HUES48 (cell line): ENCODE measurements around the gene RABEP1.
A peak's percentile ranks its signal among the peaks of the same experiment; 100 is the strongest.
"Not testable (repeated sequence)": the region's sequence is repeated elsewhere in the genome, so short reads cannot be mapped to it uniquely, and the experiment has no call there.

ENCODE experiments used
- H3K27ac ChIP-seq: one replicate; pipeline ENCODE4 v1.7.0; 2013; ENCODE audit warnings: low read depth, low read length, inconsistent platforms
- H3K27me3 ChIP-seq: 2 replicates; pipeline ENCODE4 v1.6.1; 2013; ENCODE audit warnings: mild to moderate bottlenecking, low read length; ENCODE audit not compliant: control insufficient read depth, insufficient read depth
- H3K36me3 ChIP-seq: 2 replicates; pipeline ENCODE4 v1.6.1; 2013; ENCODE audit warnings: low read length; ENCODE audit not compliant: control insufficient read depth, insufficient read depth
- H3K4me1 ChIP-seq: 2 replicates; pipeline ENCODE4 v1.6.1; 2013; ENCODE audit warnings: mild to moderate bottlenecking, low read length; ENCODE audit not compliant: control insufficient read depth, insufficient read depth
- H3K4me3 ChIP-seq: 2 replicates; pipeline ENCODE4 v1.5.1; 2013; ENCODE audit warnings: mild to moderate bottlenecking, low read depth, low read length
- H3K9ac ChIP-seq: 2 replicates; pipeline ENCODE4 v1.6.1; 2013; ENCODE audit warnings: mild to moderate bottlenecking, low read depth, low read length, moderate library complexity
- H3K9me3 ChIP-seq: 2 replicates; pipeline ENCODE4 v1.6.1; 2013; ENCODE audit warnings: low read length; ENCODE audit not compliant: control insufficient read depth, insufficient read depth

Gene RABEP1, protein sequence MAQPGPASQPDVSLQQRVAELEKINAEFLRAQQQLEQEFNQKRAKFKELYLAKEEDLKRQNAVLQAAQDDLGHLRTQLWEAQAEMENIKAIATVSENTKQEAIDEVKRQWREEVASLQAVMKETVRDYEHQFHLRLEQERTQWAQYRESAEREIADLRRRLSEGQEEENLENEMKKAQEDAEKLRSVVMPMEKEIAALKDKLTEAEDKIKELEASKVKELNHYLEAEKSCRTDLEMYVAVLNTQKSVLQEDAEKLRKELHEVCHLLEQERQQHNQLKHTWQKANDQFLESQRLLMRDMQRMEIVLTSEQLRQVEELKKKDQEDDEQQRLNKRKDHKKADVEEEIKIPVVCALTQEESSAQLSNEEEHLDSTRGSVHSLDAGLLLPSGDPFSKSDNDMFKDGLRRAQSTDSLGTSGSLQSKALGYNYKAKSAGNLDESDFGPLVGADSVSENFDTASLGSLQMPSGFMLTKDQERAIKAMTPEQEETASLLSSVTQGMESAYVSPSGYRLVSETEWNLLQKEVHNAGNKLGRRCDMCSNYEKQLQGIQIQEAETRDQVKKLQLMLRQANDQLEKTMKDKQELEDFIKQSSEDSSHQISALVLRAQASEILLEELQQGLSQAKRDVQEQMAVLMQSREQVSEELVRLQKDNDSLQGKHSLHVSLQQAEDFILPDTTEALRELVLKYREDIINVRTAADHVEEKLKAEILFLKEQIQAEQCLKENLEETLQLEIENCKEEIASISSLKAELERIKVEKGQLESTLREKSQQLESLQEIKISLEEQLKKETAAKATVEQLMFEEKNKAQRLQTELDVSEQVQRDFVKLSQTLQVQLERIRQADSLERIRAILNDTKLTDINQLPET

DNA sequence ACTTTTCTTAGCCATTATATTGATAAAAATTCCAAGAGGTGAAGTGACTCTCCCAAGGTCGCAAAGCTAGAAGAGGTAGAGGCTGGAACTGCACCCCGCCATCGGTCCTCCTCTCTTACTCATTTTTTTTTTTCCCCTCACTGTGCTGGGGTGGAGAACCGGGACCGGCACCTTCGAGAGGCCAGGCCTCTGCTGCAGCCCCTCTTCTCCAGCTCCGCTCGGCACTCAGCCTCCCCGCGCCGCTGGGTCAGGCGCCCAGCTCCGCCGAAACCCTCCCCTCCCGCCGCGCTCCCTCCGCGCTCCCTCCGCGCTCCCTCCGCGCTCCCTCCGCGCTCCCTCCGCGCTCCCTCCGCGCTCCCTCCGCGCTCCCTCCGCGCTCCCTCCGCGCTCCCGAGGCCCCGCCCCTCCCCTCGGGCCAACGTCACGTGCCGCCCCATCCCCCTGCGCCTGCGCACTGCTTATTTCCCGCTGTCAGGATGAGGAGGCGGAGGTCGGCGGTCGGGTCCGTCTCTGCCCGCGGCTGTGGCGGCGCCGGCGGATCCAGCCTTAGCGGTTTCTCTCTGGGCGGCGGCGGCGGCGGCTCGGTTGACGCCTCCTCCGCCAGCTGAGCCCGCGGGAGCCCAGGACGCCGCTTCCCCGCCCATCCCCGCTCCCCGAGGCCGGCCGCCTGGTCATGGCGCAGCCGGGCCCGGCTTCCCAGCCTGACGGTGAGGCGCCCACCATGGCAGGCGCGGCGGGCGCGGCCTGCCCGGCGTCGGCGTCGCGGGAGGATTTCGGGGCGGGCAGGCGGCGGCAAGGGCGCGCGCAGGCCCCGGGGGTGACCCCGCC is at the start of gene RABEP1:
RABEP1 (plus strand) TSS at position 471 of the 828 bp plus-strand sequence; CDS start at position 674, 203 bp downstream.
- Histone ChIP-seq H3K36me3 (peaks cover 6% of the 10 kb centered on the region; the same call in 1 of the 2 replicates), H3K4me3 (peak within 1 kb of the TSS; percentile 95), H3K9ac (peak within 1 kb of the TSS; percentile 70), H3K27ac (peak within 1 kb of the TSS; percentile 89), H3K9me3 (no peaks in the 10 kb centered on the region), H3K27me3 (no peaks in the 10 kb centered on the region), H3K4me1 (peaks cover 27% of the 10 kb centered on the region)

- H3K27me3 ChIP-seq, H3K9me3 ChIP-seq, H3K4me1 ChIP-seq, H3K36me3 ChIP-seq, H3K9ac ChIP-seq, H3K27ac ChIP-seq, H3K4me3 ChIP-seq: not testable (repeated sequence)
Measured at GRCh38 chr17:5233492-5233891, 48.6 kb upstream of the RABEP1 start.

GRCh38 chr17:5234645-5235576 is 47.2 kb upstream of the RABEP1 start, which contains the start of gene SCIMP:
Gene SCIMP, minus strand, starts transcription at chr17:5234860. Its CDS starts 105 bp downstream, at chr17:5234755.
- H3K27ac ChIP-seq = no peak within 1 kb of the TSS
- no peaks in the 10 kb centered on the region for H3K4me1 ChIP-seq
- no peaks in the 10 kb centered on the region for H3K9me3 ChIP-seq
- no peak within 1 kb of the TSS for H3K9ac ChIP-seq
- H3K4me3 ChIP-seq = no peak within 1 kb of the TSS
- H3K27me3 ChIP-seq = no peaks in the 10 kb centered on the region
- H3K36me3 ChIP-seq = no peaks in the 10 kb centered on the region

- H3K27me3 ChIP-seq = no peaks in the 10 kb centered on the region
- H3K36me3 ChIP-seq = no peaks in the 10 kb centered on the region
- H3K4me1 ChIP-seq = no peaks in the 10 kb centered on the region
- no peaks in the 10 kb centered on the region for H3K9me3 ChIP-seq
- no peak overlapping the region for H3K4me3 ChIP-seq
- H3K27ac ChIP-seq = no peak overlapping the region
- H3K9ac ChIP-seq = no peak overlapping the region
Measured at GRCh38 chr17:5236938-5237540, 45.0 kb upstream of the RABEP1 start.

- Histone ChIP-seq H3K4me1 (no peaks in the 10 kb centered on the region), H3K36me3 (no peaks in the 10 kb centered on the region), H3K4me3 (no peak overlapping the region), H3K27ac (no peak overlapping the region), H3K9ac (no peak overlapping the region), H3K27me3 (no peaks in the 10 kb centered on the region), H3K9me3 (no peaks in the 10 kb centered on the region)
Measured at GRCh38 chr17:5237541-5238016, 44.5 kb upstream of the RABEP1 start.

DNA sequence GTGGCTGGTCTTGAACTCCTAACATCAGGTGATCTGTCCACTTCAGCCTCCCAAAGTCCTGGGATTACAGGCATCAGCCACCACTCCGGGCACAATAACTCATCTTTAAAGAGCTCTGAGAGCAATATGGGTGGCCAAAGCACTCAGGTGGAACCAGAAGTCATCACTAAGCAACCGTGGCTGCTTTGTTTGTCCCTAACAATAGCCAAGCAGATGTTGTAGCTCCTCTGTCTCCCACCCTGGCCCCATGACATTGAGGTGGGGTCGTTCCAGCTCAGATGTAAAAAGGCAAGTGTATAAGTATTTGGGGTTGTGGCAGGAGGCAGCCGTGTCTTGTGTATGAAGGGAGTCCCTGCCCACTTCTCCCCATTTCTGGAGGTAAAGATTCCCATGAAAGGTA is 43.8 kb upstream of the RABEP1 start:
- H3K9me3 ChIP-seq = no peaks in the 10 kb centered on the region
- no peak overlapping the region for H3K4me3 ChIP-seq
- H3K9ac ChIP-seq = no peak overlapping the region
- no peaks in the 10 kb centered on the region for H3K4me1 ChIP-seq
- H3K27ac ChIP-seq = no peak overlapping the region
- H3K27me3 ChIP-seq = no peaks in the 10 kb centered on the region
- no peaks in the 10 kb centered on the region for H3K36me3 ChIP-seq

- H3K4me1 ChIP-seq, H3K9ac ChIP-seq, H3K27me3 ChIP-seq, H3K4me3 ChIP-seq, H3K36me3 ChIP-seq, H3K27ac ChIP-seq, H3K9me3 ChIP-seq: not testable (repeated sequence)
Measured at GRCh38 chr17:5239769-5240168, 42.3 kb upstream of the RABEP1 start.

- Histone ChIP-seq H3K27ac (no peak overlapping the region), H3K36me3 (no peaks in the 10 kb centered on the region), H3K4me3 (no peak overlapping the region), H3K4me1 (no peaks in the 10 kb centered on the region), H3K27me3 (no peaks in the 10 kb centered on the region), H3K9ac (no peak overlapping the region), H3K9me3 (no peaks in the 10 kb centered on the region)
Measured at GRCh38 chr17:5241861-5242671, 40.0 kb upstream of the RABEP1 start.

GRCh38 chr17:5247621-5248020 is 34.5 kb upstream of the RABEP1 start:
- Histone ChIP-seq H3K9ac (no peak overlapping the region), H3K4me1 (no peaks in the 10 kb centered on the region; the same call in 1 of the 2 replicates), H3K27ac (no peak overlapping the region), H3K36me3 (no peaks in the 10 kb centered on the region), H3K27me3 (no peaks in the 10 kb centered on the region), H3K9me3 (no peaks in the 10 kb centered on the region), H3K4me3 (no peak overlapping the region)
